ENCODE measurements around the gene MGLL.

MGLL gene

DNA sequence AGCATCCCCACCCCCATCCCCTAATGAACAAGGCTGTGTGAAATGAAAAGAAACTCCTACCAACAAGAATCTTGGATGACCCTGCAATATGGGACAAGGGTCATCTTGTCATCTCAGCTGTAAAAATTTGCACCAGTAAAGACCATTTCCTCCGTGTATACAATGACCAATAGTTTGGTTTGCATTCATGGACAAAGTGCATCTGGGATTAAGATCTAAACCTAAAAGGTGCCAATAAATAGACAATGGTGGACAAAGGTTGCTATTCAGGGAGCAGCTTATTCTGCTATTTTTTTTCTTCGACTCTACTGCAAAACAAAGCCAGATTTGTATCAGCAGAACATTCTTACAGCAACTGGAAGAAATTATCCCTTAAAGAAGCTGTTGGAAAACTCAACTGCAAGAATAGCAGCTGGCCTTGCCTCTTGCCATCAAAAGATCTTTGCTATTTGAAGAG lies 8.0 kb downstream of the MGLL start:
- no peak for DNase-seq (ENCODE audit: extremely low read depth in 1 of 2, low read depth in 1 of 2)

DNA sequence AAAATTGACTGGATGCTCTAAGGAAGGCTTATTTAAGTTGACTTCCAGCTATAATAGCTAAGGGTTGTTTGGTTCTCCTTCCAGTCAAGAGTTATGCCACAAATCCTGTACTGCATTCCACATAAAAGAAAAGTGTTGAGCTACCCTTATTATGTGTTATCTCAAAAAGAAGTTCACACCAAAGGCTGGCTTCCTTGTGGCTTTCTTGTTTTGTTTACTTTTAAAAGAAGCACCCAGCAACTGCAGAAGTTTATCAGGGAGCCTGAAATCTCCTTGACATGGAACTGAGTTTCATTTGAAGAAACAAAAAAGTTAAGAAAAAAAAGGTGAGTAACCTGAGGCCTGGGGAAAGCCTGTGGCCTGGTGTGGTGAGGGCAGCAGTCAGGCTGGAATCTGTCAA lies 10.2 kb downstream of the MGLL start:
- no peak for DNase-seq (ENCODE audit: extremely low read depth in 1 of 2, low read depth in 1 of 2)

DNA sequence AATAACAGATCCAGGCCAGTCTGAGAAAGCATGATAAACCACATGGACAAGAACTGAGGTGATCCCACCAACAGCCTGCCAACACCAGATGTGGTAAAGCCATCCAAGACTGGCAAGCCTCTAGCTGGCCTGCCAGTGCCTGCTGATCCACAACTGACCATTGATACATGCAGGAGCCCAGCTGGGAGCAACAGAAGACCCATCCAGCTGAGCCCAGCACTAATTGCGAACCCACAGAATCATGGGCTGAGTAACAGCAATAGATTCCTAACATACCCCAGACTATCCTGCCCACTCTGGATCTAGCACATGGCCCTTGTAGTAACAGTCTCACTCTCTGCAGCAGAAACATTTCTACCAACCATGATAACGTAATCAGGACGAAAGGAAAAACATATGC lies 10.6 kb downstream of the MGLL start:
- DNase-seq (ENCODE audit: extremely low read depth in 1 of 2, low read depth in 1 of 2): no peak

DNA sequence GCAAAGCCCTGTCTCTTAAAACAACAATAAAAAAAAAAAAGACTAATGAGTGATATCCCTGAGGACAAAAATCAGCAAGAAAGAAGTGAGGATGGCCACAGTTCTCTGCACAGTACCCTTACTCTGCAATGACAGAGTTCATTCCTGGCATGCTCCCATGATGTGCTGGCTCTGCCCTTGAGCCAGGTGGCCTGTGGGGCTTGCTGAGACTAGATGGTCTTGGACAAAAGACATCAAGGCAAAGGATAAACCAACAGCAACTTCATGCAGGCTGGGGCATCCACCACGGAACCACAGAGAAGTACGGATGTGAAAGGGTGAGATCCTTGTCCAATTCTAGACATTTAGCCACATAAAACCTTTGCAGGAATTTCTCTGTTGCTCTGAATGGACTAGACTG lies 12.7 kb downstream of the MGLL start:
- no peak for DNase-seq (ENCODE audit: extremely low read depth in 1 of 2, low read depth in 1 of 2)

DNA sequence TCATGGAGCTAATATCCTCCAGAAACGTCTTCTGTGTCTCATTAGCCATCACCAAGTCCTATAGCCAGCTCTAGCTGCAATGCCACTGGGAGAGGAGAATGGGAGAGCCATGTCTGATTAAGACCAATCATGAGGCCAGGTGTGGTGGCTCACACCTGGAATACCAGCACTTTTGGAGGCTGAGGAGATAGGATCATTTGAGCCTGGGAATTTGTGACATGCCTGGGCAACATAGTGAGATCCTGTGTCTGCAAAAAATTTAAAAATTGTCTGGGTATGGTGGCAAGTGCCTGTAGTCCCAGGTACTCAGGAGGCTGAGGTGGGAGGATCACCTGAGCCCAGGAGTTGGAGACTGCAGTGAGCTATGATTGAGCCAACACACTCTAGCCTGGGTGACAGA lies 13.1 kb downstream of the MGLL start:
- DNase-seq (ENCODE audit: extremely low read depth in 1 of 2, low read depth in 1 of 2): no peak

DNA sequence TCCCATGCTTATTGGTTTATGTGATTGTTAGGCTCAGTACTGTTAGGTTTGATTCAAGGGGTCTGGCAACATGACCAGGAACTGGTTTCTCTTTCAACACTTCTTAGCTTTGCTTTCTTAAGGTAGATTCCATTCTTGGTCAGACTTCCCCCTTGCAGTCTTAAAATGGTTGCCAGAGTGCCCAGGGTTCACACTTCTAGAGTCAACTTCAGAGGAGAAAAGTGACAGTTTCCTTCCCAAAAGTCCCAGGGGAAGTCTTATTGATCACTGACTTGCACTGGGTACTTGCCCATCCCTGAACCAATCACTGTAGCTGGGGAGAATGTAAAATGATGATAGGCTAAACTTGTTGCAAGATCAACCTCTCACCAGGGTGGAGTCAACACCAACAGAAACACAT lies 14.1 kb downstream of the MGLL start:
- no peak for DNase-seq (ENCODE audit: extremely low read depth in 1 of 2, low read depth in 1 of 2)

DNA sequence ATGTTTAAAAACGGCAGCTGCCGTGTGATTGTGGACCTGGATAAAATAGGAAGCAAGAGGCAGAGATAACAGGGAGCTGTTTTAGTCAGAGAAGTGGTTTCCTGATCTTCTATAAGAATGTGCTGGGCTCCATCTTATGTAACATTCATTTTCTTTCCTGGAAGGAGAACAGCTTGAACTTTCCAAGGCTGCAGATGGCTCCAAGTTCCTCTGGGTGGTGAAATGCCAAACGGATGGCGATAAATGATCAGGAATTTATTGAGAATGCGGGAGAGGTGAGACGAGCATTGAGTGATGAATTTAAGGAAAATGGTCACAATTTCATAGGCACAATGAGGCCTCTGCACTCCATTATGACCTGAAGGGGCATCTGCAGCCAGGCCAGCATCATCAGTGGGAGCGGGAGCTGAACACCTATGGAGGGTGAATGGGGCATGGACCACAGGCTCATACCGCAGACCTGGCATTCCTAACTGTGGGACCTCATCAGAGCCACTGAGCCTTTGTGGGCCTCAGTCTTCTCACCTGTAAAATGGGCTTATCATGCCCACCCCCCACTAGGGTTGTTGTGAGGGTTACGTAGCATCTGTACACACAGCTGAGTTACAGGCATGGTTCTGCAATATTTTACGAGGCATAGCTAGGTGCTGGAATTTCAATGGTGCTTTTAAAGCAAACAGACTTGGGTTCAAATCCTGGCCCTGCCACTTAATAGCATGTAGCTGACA lies 17.1 kb downstream of the MGLL start:
- DNase-seq (ENCODE audit: extremely low read depth in 1 of 2, low read depth in 1 of 2): no peak

DNA sequence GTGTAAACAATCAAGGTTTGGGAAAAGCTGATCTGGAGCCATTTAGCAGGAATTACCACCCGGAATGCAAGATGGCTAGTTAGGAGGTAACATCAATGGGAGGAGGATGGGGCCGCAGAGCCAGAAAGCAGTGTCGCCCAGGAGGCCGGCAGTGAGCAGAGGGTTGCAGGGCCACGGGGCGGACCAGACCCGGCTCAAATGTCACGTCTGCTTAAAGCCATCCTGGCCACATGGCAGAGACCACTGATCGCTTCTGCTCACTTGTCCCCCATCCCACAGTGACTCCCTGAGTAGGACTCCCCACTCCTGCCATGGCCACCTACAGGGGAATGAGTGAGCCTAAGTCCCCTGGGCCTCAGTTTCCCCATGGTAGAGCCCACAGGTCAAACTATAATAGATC lies 18.2 kb downstream of the MGLL start:
- no peak for DNase-seq (ENCODE audit: extremely low read depth in 1 of 2, low read depth in 1 of 2)

DNA sequence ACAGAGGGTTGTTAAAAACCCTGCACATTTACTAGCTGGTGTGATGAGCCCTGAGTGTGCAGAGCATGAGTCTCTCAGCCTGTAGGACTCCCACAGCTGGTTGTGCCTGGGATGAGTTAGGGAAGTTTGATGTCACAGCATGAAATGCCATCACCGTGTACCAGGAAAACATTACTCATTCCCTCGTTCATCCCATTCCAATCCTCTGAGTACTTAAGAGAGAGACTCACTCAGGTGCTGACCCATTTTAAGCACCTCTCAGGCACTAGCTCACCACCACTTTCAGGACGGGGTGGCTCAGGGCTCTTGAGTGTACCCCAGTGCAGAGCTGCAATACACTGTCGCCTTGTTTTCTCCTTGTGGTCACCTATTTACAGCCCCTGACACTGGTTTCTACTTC lies 18.7 kb downstream of the MGLL start:
- no peak for DNase-seq (ENCODE audit: extremely low read depth in 1 of 2, low read depth in 1 of 2)

DNA sequence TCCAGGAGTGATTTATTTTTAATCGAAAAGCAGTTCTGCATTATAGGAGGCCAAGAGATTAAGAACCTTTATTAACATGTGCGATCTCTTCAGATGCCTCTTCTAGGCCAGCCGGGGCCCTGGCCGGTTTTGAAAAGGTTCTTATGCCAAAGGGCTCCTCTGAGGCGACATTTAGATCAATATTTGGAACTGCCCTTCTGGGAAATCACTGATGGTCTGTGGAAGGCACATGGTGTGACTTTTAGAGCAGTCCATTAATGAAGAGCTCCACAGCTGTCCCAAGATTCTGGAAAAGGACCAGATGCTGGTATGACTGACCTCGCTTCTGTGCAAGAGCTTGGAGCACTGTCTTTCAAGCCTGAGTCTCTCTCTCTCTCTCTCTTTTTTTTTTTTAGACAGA lies 19.7 kb downstream of the MGLL start:
- no peak for DNase-seq (ENCODE audit: extremely low read depth in 1 of 2, low read depth in 1 of 2)

DNA sequence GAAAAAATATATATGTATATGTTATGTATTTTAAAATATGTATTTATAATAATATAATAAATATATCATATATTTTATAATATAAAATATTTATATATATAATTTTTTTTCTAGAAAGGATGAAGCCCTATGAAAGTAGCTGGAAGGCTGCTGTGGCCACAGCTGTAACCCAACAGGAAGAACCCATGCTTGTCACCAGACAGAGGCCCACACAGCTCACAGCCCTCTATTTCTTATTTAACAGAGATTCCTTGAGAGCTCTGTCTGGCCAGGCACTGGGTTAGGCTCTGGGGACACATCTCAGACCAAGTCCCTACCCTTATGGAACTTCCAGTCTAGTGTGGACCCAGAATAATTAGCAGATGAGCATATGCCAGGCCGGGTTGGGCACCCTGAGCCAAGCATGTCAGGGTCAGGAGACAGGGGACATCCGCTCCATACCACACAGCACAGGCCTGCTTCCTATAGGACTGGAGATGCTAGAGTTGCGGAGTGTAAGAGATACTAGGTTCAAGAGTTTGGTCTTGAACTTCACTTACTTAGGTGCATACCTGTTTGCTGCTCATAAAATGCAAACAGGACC lies 20.5 kb downstream of the MGLL start:
- DNase-seq (ENCODE audit: extremely low read depth in 1 of 2, low read depth in 1 of 2): no peak

DNA sequence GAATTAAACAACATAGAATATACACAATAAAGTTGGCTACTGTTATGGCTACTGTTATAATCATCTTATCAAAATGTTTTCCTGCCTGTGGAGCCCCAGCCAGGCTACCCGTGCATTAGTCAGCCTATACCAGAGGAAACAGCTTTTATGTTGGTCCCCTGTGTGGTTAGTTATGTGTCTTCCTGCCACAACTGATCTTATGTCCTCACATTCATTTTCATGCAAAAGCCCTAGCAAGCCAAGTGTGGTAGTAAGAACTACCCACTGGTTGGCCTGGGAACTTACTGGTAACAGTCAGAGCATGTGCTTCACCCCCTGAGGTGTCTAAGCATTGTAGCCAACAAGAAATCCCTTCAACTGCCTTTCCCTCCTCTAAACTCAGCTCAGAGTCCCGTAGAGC lies 21.8 kb downstream of the MGLL start:
- DNase-seq (ENCODE audit: extremely low read depth in 1 of 2, low read depth in 1 of 2): no peak

DNA sequence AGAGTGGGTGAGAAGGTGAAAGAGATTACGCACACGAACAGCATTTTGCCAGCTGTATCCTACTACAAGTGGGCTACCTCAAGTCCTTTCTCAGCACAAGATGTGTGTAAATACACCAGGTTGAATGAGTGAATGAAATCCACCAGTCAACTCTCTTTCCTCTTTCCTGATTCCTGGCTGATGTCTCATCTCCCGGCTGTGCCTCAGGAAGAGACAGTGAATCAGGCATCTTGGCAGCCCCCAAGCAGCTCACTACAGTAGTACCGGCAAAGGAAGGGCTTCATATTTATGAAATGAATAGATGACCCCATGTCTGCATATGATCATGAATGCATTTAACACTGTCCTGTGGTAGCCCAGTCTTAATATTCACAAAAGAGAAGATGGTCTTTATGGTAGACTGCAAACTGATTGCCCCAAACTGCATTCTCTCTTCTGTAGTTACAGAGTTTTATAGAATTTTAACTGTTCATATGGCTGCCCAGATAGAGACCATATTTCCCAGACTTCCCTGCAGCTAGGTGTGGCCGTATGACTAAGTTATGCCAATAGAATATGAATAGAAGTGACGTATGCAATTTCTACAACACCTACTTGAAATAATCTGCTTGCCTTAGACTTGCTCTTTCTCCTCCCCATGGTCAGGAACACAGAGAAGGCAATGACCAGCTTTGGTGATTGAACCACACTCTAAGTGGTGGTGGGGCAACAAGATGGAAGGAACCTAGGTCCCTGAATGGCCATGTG lies 22.7 kb downstream of the MGLL start:
- DNase-seq (ENCODE audit: extremely low read depth in 1 of 2, low read depth in 1 of 2): no peak

DNA sequence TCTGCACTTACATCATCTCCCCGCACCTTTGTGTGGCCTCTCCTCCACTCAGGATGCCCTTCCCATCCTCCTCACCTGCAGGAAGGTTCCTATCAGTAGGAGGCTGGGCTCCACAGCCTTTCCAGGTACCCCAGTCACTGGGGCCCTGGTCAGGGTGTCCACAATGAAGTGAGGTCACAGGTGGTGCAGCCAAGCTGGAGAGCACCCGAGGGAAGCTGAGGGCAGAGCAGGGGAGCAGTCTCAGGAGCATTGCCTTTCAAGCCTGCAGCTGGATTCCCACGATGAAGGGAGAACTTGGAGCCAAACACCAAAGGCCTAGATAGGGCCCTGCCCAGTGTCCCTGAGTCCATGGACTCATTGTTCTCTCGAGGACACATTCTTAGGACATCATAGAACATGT lies 23.6 kb downstream of the MGLL start:
- DNase-seq (ENCODE audit: extremely low read depth in 1 of 2, low read depth in 1 of 2): no peak

DNA sequence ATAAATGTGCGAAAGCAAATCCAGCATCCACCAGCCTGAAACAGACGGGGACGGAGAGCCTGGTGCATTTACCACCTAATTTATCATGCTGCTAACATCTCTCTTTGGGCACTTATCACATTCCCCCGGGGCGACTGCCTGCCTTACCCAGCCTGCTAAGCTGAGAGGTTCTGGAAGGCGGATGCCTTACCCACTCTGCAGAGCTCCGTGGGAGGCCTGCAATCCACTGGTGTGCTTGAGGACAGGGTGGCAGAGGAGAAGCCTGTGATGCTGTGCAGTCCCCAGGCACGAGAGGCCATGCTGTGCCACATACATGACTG lies 25.5 kb downstream of the MGLL start:
- no peak for DNase-seq (ENCODE audit: extremely low read depth in 1 of 2, low read depth in 1 of 2)

DNA sequence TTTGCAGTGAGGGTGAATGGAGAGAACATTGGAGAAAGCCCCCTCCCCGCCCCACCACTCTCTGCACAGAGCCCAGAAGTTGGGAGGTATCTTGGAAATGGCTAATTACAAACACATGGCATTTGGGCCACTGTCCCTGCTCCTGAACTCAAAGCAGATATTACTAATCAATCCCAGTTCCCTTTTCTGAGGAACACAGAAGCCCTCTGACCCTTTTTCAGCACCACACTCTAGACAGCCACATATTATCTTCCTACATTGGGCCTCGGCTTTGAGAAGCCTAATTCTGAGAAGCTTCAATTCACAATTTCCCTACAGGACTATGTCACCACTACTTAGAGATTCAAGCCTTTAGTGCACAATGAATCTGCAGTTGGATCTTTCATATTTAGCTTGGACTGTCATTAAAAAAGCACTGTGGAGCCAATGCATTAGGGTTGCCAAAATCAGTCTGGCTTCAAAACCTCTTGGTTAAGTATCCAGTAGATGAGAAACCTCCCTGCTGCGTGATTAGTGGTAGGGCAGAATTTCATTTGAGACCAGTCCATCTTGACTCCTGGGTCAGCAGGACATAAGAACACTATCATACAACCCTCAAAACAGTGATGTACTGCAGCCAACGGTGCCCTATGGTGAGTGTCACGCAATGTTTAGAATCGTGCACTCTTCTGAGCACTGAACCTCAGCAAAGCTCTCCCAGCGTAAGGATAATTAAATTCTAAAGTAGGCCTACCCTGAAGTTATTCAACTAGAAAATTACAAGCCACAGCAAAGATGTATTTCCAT lies 26.1 kb downstream of the MGLL start:
- DNase-seq (ENCODE audit: extremely low read depth in 1 of 2, low read depth in 1 of 2): no peak

DNA sequence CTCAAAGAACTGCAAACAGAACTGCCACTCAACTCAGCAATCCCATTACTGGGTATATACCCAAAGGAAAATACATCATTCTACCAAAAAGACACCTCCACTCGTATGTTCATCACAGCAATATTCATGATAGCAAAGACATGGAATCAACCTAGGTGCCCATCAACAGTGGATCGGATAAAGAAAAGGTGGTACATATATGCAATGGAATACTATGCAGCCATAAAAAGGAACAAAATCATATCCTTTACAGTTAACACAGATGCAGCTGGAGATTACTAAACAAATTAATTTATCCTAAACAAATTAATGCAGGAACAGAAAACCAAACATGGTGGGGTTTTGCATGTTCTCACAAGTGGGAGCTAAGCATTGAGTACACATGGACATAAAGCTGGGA lies 27.3 kb downstream of the MGLL start:
- DNase-seq (ENCODE audit: extremely low read depth in 1 of 2, low read depth in 1 of 2): no peak

DNA sequence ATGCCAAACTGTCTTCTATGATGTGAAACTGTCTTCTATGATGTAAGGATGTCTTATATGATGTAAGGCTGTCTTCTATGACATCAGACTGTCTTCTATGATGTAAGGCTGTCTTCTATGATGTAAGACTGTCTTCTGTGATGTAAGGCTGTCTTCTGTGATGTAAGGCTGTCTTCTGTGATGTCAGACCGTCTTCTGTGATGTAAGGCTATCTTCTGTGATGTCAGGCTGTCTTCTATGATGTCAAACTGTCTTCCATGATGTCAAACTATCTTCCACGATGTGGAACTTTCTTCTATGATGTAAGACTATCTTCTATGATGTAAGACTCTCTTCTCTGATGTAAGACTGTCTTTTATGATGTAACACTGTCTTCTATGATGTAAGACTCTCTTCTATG lies 27.9 kb downstream of the MGLL start:
- DNase-seq (ENCODE audit: extremely low read depth in 1 of 2, low read depth in 1 of 2): no peak

DNA sequence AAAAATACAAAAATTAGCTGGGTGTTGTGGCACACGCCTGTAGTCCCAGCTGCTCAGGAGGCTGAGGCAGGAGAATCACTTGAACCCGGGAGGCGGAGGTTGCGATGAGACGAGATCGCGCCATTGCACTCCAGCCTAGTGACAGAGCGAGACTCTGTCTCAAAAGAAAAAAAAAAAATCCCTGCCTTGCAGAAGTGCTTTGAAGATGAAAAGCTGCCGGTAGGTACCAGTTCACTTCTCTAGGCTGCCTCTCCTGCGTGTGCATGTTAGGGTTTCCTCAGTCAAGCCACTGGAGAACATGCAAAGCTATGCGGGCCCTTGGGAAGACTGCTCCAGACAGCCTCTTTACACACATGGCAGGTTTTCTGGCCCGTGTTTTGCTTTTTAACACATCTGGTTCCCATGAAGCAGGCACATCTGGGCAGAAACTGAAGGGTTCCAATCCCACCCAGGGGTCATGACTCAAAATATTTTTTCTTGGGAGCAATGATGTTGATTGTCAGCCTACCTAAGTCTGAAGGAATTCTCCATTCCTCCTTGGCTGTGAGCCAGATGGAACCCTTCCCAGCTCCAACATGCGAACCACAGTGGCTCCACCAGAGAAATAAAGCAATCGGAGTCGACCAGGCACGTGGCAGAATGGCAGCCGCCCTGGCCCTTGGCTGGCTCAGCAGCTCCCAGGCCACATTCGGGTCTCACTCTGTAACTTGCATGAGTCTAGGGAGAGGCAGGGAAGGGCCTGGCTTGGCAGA lies 29.6 kb downstream of the MGLL start:
- no peak for DNase-seq (ENCODE audit: extremely low read depth in 1 of 2, low read depth in 1 of 2)

DNA sequence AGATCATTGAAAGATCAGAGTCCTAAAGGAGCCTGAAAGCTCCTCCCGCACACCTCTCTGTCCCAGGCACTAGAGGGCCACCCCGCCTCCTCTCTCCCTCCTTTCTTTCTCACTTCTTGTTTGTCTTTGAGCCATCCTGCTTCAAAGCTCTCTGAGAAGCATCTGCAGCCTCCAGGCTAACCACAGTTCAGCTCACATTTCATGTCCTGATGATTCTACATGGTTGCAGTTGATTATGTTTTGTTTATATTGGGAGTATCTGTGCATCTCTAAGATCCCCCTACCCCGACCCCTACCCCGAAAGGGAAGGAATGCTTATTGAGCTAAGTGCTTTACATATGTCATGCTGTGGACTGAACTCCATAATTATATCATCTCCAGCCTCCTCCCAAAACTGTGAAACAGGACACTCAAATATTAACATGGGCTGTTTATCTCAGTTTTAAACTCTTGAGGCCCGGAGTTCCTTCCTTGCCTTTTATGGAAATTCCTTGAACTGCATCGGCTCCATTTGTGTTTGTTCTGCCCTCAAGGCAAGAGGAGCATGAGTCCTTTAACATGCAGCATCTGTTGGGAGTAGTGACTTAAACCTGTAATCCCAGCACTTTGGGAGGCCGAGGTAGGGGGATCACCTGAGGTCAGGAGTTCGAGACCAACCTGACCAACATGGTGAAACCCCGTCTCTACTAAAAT lies 30.9 kb downstream of the MGLL start:
- DNase-seq (ENCODE audit: extremely low read depth in 1 of 2, low read depth in 1 of 2): no peak

DNA sequence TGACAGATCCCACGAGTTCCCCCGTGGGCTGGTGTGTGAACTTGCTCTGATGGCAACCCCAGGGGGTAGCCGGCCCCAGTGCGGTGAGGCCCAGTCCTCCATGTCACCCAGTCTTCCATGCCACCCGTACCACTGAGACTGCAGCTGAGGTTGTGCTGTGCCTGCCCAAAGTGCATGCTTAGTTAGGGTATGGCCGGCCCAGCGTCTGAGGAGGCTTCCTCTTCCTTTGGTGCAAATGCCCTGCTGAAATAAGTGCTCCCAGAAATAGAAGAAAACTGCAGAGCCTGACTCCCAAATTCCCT lies 31.5 kb downstream of the MGLL start:
- DNase-seq (ENCODE audit: extremely low read depth in 1 of 2, low read depth in 1 of 2): no peak

All from activated CD8-positive, alpha-beta memory T cell treated with anti-CD3 and anti-CD28 coated beads for 1 hour (primary cell).